Measurements from ENCODE around the gene DCAF15. TPM values are rescaled to one million over a fixed set of nuclear protein-coding genes. Genes with fewer than 3 reads are reported as not detected.
"Not testable (repeated sequence)": the region's sequence is repeated elsewhere in the genome, so short reads cannot be mapped to it uniquely, and the experiment has no call there.

DCAF15 gene
- total RNA-seq, 1 donor from 2014 or later, result 57.8 TPM

GRCh38 chr19:13965926-13966683 lies 13.8 kb downstream of the DCAF15 start:
- Mint-ChIP-seq H3K27ac (no peak overlapping the region), H3K27me3 (ENCODE audit: insufficient read depth) (no peaks in the 10 kb centered on the region), H3K36me3 (ENCODE audit: low read depth) (peaks cover 13% of the 10 kb centered on the region), H3K4me3 (no peak overlapping the region), H3K9me3 (no peaks in the 10 kb centered on the region), H3K4me1 (ENCODE audit: low read depth) (no peaks in the 10 kb centered on the region)
- intact Hi-C loops (cut with micrococcal nuclease), result loop anchor here (5.0 kb wide), 1 partner anchor 81 kb away; no protein-coding TSS in a partner anchor
- DNase-seq (ENCODE audit: low spot score), result no peak

GRCh38 chr19:13966684-13967128 lies 14.4 kb downstream of the DCAF15 start:
- Mint-ChIP-seq H3K36me3 (ENCODE audit: low read depth) (peaks cover 8% of the 10 kb centered on the region), H3K27ac (no peak overlapping the region), H3K9me3 (no peaks in the 10 kb centered on the region), H3K4me1 (ENCODE audit: low read depth) (no peaks in the 10 kb centered on the region), H3K4me3 (no peak overlapping the region), H3K27me3 (ENCODE audit: insufficient read depth) (no peaks in the 10 kb centered on the region)
- intact Hi-C loops (cut with micrococcal nuclease), result loop anchor here (5.0 kb wide), 1 partner anchor 81 kb away; no protein-coding TSS in a partner anchor
- no peak for DNase-seq (ENCODE audit: low spot score)

- not testable (repeated sequence) for H3K36me3 Mint-ChIP-seq (ENCODE audit: low read depth); H3K9me3 Mint-ChIP-seq; H3K4me1 Mint-ChIP-seq (ENCODE audit: low read depth); DNase-seq (ENCODE audit: low spot score); H3K4me3 Mint-ChIP-seq; H3K27me3 Mint-ChIP-seq (ENCODE audit: insufficient read depth); H3K27ac Mint-ChIP-seq
- intact Hi-C loops (cut with micrococcal nuclease), result loop anchor here (5.0 kb wide), 1 partner anchor 80 kb away; no protein-coding TSS in a partner anchor
These were observed 14.9 kb downstream of the DCAF15 start for GRCh38 chr19:13967206-13967605.

- Mint-ChIP-seq H3K9me3 (no peaks in the 10 kb centered on the region), H3K27me3 (ENCODE audit: insufficient read depth) (no peaks in the 10 kb centered on the region), H3K36me3 (ENCODE audit: low read depth) (peaks cover 7% of the 10 kb centered on the region), H3K4me3 (no peak overlapping the region), H3K4me1 (ENCODE audit: low read depth) (no peaks in the 10 kb centered on the region), H3K27ac (no peak overlapping the region)
- no peak for DNase-seq (ENCODE audit: low spot score)
- intact Hi-C loops (cut with micrococcal nuclease), result loop anchor here (5.0 kb wide), 1 partner anchor 79 kb away; no protein-coding TSS in a partner anchor
These were observed 16.1 kb downstream of the DCAF15 start for GRCh38 chr19:13968383-13968935.

GRCh38 chr19:13968999-13969398 lies 16.7 kb downstream of the DCAF15 start:
- no peak for DNase-seq (ENCODE audit: low spot score)
- Mint-ChIP-seq H3K27ac (no peak overlapping the region), H3K9me3 (no peaks in the 10 kb centered on the region), H3K36me3 (ENCODE audit: low read depth) (peaks cover 7% of the 10 kb centered on the region), H3K4me3 (no peak overlapping the region), H3K4me1 (ENCODE audit: low read depth) (no peaks in the 10 kb centered on the region), H3K27me3 (ENCODE audit: insufficient read depth) (no peaks in the 10 kb centered on the region)
- intact Hi-C loops (cut with micrococcal nuclease), result loop anchor here (5.0 kb wide), 1 partner anchor 78 kb away; no protein-coding TSS in a partner anchor

- Mint-ChIP-seq H3K4me3 (no peak overlapping the region), H3K9me3 (no peaks in the 10 kb centered on the region), H3K36me3 (ENCODE audit: low read depth) (peaks cover 10% of the 10 kb centered on the region), H3K4me1 (ENCODE audit: low read depth) (no peaks in the 10 kb centered on the region), H3K27me3 (ENCODE audit: insufficient read depth) (no peaks in the 10 kb centered on the region), H3K27ac (no peak overlapping the region)
- intact Hi-C loops (cut with micrococcal nuclease), result loop anchor here (5.0 kb wide), 1 partner anchor 77 kb away; no protein-coding TSS in a partner anchor
- DNase-seq (ENCODE audit: low spot score), result no peak
These were observed 17.6 kb downstream of the DCAF15 start for GRCh38 chr19:13969897-13970296.

GRCh38 chr19:13971868-13972267 lies 19.6 kb downstream of the DCAF15 start:
- H3K4me3 Mint-ChIP-seq; H3K4me1 Mint-ChIP-seq (ENCODE audit: low read depth); intact Hi-C loops (cut with micrococcal nuclease); H3K27me3 Mint-ChIP-seq (ENCODE audit: insufficient read depth); H3K9me3 Mint-ChIP-seq; H3K27ac Mint-ChIP-seq; DNase-seq (ENCODE audit: low spot score): not testable (repeated sequence)
- H3K36me3 Mint-ChIP-seq (ENCODE audit: low read depth), result peaks cover 11% of the 10 kb centered on the region

- Mint-ChIP-seq H3K4me3 (no peak overlapping the region), H3K36me3 (ENCODE audit: low read depth) (peaks cover 9% of the 10 kb centered on the region), H3K4me1 (ENCODE audit: low read depth) (no peaks in the 10 kb centered on the region), H3K27ac (no peak overlapping the region), H3K27me3 (ENCODE audit: insufficient read depth) (no peaks in the 10 kb centered on the region), H3K9me3 (no peaks in the 10 kb centered on the region)
- DNase-seq (ENCODE audit: low spot score), result no peak
- intact Hi-C loops (cut with micrococcal nuclease), result no loop called here
These were observed 20.3 kb downstream of the DCAF15 start for GRCh38 chr19:13972368-13973155.

- H3K9me3 Mint-ChIP-seq; H3K36me3 Mint-ChIP-seq (ENCODE audit: low read depth); intact Hi-C loops (cut with micrococcal nuclease); H3K27me3 Mint-ChIP-seq (ENCODE audit: insufficient read depth); H3K4me1 Mint-ChIP-seq (ENCODE audit: low read depth); DNase-seq (ENCODE audit: low spot score); H3K27ac Mint-ChIP-seq; H3K4me3 Mint-ChIP-seq: not testable (repeated sequence)
These were observed 21.2 kb downstream of the DCAF15 start for GRCh38 chr19:13973479-13973878.

GRCh38 chr19:13974073-13974472 lies 21.8 kb downstream of the DCAF15 start:
- Mint-ChIP-seq H3K27me3 (ENCODE audit: insufficient read depth) (no peaks in the 10 kb centered on the region), H3K36me3 (ENCODE audit: low read depth) (peaks cover 6% of the 10 kb centered on the region), H3K4me1 (ENCODE audit: low read depth) (no peaks in the 10 kb centered on the region), H3K27ac (no peak overlapping the region), H3K9me3 (no peaks in the 10 kb centered on the region), H3K4me3 (no peak overlapping the region)
- no peak for DNase-seq (ENCODE audit: low spot score)
- intact Hi-C loops (cut with micrococcal nuclease), result no loop called here

GRCh38 chr19:13975870-13976269 lies 23.6 kb downstream of the DCAF15 start:
- Mint-ChIP-seq H3K36me3 (ENCODE audit: low read depth) (peaks cover 5% of the 10 kb centered on the region), H3K4me3 (no peak overlapping the region), H3K9me3 (no peaks in the 10 kb centered on the region), H3K27me3 (ENCODE audit: insufficient read depth) (no peaks in the 10 kb centered on the region), H3K27ac (no peak overlapping the region), H3K4me1 (ENCODE audit: low read depth) (no peaks in the 10 kb centered on the region)
- no peak for DNase-seq (ENCODE audit: low spot score)
- intact Hi-C loops (cut with micrococcal nuclease), result no loop called here

GRCh38 chr19:13976446-13976845 lies 24.1 kb downstream of the DCAF15 start:
- no peaks in the 10 kb centered on the region for H3K27me3 Mint-ChIP-seq (ENCODE audit: insufficient read depth)
- peaks cover 5% of the 10 kb centered on the region for H3K36me3 Mint-ChIP-seq (ENCODE audit: low read depth)
- H3K9me3 Mint-ChIP-seq, result no peaks in the 10 kb centered on the region
- H3K4me3 Mint-ChIP-seq, result no peak overlapping the region
- H3K4me1 Mint-ChIP-seq (ENCODE audit: low read depth), result no peaks in the 10 kb centered on the region
- H3K27ac Mint-ChIP-seq, result no peak overlapping the region
- intact Hi-C loops (cut with micrococcal nuclease), result no loop called here
- no peak for DNase-seq (ENCODE audit: low spot score)

- intact Hi-C loops (cut with micrococcal nuclease), result no loop called here
- H3K9me3 Mint-ChIP-seq, result no peaks in the 10 kb centered on the region
- H3K27ac Mint-ChIP-seq, result no peak overlapping the region
- H3K4me3 Mint-ChIP-seq, result no peak overlapping the region
- no peak for DNase-seq (ENCODE audit: low spot score)
- peaks cover 9% of the 10 kb centered on the region for H3K4me1 Mint-ChIP-seq (ENCODE audit: low read depth)
- H3K27me3 Mint-ChIP-seq (ENCODE audit: insufficient read depth), result no peaks in the 10 kb centered on the region
- H3K36me3 Mint-ChIP-seq (ENCODE audit: low read depth), result peaks cover 7% of the 10 kb centered on the region
These were observed 25.5 kb downstream of the DCAF15 start for GRCh38 chr19:13977803-13978202.

All from activated T-helper 1 cell treated with anti-CD3 and anti-CD28 coated beads, Interleukin-12 subunit alpha, Interleukin-12 subunit beta, Interleukin-2, Interleukin-4 antibody, amounts not matched to agents 30 ng/mL and 10 ng/mL and 1 ng/mL, durations not matched to agents 14 hours and 24 hours and 36 hours (primary cell).